DND-41 (cell line): ENCODE data around the gene RPS3.

ENCODE experiments used
- ATAC-seq: fragments of 200-7000 bp; cut with Tn5 transposase; 3 replicates; pipeline ENCODE4 v1.9.1; 2021; ENCODE audit warnings: low read depth; ENCODE audit not compliant: insufficient read depth
- DNase-seq: peaks from one replicate; pipeline ENCODE4 v3.0.0-alpha.2; 2020
- H2AFZ ChIP-seq: 2 replicates; pipeline ENCODE4 v1.6.0; 2012; ENCODE audit warnings: low read depth, low read length
- H3K27ac ChIP-seq: 2 replicates; pipeline ENCODE4 v1.5.1; 2012; ENCODE audit warnings: low read length, inconsistent platforms
- H3K27me3 ChIP-seq: fragments of 200-600 bp; sonication (generic); 2 replicates; pipeline ENCODE4 v1.6.0; 2012; ENCODE audit warnings: low read length, mild to moderate bottlenecking, inconsistent platforms; ENCODE audit not compliant: insufficient read depth, poor library complexity
- H3K36me3 ChIP-seq: 2 replicates; pipeline ENCODE4 v1.5.1; 2012; ENCODE audit warnings: low read length, inconsistent platforms; ENCODE audit not compliant: insufficient read depth
- H3K4me1 ChIP-seq: 2 replicates; pipeline ENCODE4 v1.5.1; 2012; ENCODE audit warnings: mild to moderate bottlenecking, low read length; ENCODE audit not compliant: insufficient read depth
- H3K4me2 ChIP-seq: 2 replicates; pipeline ENCODE4 v1.6.0; 2012; ENCODE audit warnings: mild to moderate bottlenecking, moderate library complexity, low read length, inconsistent platforms; ENCODE audit not compliant: insufficient read depth
- H3K4me3 ChIP-seq, 2 experiments: fragments of 200-600 bp in 1 of 2; shearing (Covaris generic) in 1 of 2; 2 replicates each; pipeline ENCODE4 v1.5.1; 2012 to 2016; ENCODE audit warnings: inconsistent platforms in 2 of 2, low read length in 2 of 2, mild to moderate bottlenecking in 2 of 2, low read depth in 1 of 2, moderate library complexity in 1 of 2
- H3K79me2 ChIP-seq: 2 replicates; pipeline ENCODE4 v1.6.0; 2012; ENCODE audit warnings: low read length, inconsistent platforms; ENCODE audit not compliant: insufficient read depth
- H3K9ac ChIP-seq: 2 replicates; pipeline ENCODE4 v1.6.0; 2012; ENCODE audit warnings: low read depth, mild to moderate bottlenecking, inconsistent platforms, low read length, moderate library complexity
- H3K9me3 ChIP-seq: 2 replicates; pipeline ENCODE4 v1.5.1; 2012; ENCODE audit warnings: low read length, moderate library complexity, mild to moderate bottlenecking, inconsistent platforms; ENCODE audit not compliant: insufficient read depth, severe bottlenecking
- H4K20me1 ChIP-seq: 2 replicates; pipeline ENCODE4 v1.6.0; 2012; ENCODE audit warnings: low read length; ENCODE audit not compliant: insufficient read depth
- EZH2 ChIP-seq: IDR thresholded peaks from 3 replicates; pipeline ENCODE4 v1.6.1; 2012; ENCODE audit warnings: borderline replicate concordance, low read depth, mild to moderate bottlenecking, moderate library complexity, low read length, inconsistent platforms; ENCODE audit not compliant: severe bottlenecking
- TF ChIP-seq, protein P1 (sequence below): IDR thresholded peaks from 2 replicates; pipeline ENCODE4 v1.5.1; 2012; ENCODE audit warnings: borderline replicate concordance, low read length, moderate library complexity, mild to moderate bottlenecking; ENCODE audit not compliant: poor library complexity, severe bottlenecking; ENCODE audit errors: extremely low read depth

The RPS3 gene

DNA sequence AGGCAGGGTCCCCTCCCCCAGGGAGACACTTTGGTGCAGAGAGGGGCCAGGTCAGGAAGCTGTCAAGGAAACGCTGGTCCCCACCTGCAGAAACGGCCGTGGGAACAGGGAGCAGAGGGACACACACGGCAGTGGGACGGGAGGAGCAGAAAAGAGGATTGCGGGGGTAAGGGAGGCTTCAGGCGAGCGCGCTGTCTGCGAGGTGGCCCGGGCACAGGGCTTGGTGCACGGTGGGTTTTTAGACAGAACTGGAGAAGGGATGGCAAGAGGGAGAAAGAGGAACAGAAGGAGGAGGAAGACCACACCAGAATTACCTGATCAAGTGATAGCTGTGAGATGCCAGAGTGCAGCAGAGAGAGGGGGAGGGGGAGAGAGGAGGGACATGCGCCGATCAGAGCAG, 39.7 kb downstream of the RPS3 start:
- H3K27me3 ChIP-seq = no peaks in the 10 kb centered on the region
- H2AFZ ChIP-seq = no peak overlapping the region
- no peaks in the 10 kb centered on the region; the same call in 1 of the 2 replicates for H4K20me1 ChIP-seq
- H3K36me3 ChIP-seq = no peaks in the 10 kb centered on the region
- H3K9ac ChIP-seq = no peak overlapping the region
- ATAC-seq = no peak
- H3K79me2 ChIP-seq = no peaks in the 10 kb centered on the region
- no peak for DNase-seq
- H3K4me3 ChIP-seq = no peak overlapping the region
- TF ChIP-seq EZH2 = no peak
- TF ChIP-seq, protein P1, sequence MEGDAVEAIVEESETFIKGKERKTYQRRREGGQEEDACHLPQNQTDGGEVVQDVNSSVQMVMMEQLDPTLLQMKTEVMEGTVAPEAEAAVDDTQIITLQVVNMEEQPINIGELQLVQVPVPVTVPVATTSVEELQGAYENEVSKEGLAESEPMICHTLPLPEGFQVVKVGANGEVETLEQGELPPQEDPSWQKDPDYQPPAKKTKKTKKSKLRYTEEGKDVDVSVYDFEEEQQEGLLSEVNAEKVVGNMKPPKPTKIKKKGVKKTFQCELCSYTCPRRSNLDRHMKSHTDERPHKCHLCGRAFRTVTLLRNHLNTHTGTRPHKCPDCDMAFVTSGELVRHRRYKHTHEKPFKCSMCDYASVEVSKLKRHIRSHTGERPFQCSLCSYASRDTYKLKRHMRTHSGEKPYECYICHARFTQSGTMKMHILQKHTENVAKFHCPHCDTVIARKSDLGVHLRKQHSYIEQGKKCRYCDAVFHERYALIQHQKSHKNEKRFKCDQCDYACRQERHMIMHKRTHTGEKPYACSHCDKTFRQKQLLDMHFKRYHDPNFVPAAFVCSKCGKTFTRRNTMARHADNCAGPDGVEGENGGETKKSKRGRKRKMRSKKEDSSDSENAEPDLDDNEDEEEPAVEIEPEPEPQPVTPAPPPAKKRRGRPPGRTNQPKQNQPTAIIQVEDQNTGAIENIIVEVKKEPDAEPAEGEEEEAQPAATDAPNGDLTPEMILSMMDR = no peak
- H3K27ac ChIP-seq = no peak overlapping the region
- H3K4me2 ChIP-seq = no peak overlapping the region
- H3K9me3 ChIP-seq = no peaks in the 10 kb centered on the region
- H3K4me1 ChIP-seq = no peaks in the 10 kb centered on the region

DNA sequence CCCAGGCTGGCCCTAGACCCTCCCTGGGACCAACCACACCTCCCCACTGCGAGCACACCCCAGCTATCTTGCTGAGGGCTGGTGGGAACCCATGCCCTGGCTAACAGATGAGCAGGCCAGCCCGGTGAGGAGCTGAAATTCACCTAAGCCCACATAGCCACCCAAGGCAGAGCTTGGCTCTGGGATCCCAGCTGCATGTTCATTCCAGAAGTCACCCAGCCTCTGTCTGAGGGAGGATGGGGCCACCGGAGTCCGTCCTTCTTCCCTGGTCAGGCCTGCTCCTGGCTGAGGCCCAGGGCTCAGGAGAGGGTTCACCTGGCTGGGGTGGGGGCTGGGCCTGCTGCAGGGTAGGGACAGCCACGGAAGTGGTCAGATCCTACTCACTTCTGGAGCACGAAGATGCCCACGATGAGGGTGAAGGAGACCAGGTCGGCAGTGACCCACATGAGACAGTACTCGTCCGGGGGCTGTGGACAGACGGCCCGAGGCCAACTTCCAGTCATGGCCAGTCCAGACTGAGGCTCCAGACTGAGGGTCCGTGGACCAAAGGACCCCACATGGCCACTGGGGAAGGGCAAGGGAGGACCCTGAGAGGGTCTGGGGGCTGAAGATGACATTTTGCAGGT, 40.3 kb downstream of the RPS3 start:
- DNase-seq (no peak), ATAC-seq (no peak)
- no peak overlapping the region for H2AFZ ChIP-seq
- TF ChIP-seq, protein P1 = no peak
- TF ChIP-seq EZH2 = no peak
- no peak overlapping the region for H3K9ac ChIP-seq
- H3K79me2 ChIP-seq = no peaks in the 10 kb centered on the region
- no peaks in the 10 kb centered on the region for H3K9me3 ChIP-seq
- no peak overlapping the region for H3K4me2 ChIP-seq
- no peaks in the 10 kb centered on the region for H3K27me3 ChIP-seq
- no peak overlapping the region for H3K4me3 ChIP-seq
- no peaks in the 10 kb centered on the region; the same call in 1 of the 2 replicates for H4K20me1 ChIP-seq
- H3K27ac ChIP-seq = no peak overlapping the region
- no peaks in the 10 kb centered on the region for H3K4me1 ChIP-seq
- no peaks in the 10 kb centered on the region for H3K36me3 ChIP-seq

DNA sequence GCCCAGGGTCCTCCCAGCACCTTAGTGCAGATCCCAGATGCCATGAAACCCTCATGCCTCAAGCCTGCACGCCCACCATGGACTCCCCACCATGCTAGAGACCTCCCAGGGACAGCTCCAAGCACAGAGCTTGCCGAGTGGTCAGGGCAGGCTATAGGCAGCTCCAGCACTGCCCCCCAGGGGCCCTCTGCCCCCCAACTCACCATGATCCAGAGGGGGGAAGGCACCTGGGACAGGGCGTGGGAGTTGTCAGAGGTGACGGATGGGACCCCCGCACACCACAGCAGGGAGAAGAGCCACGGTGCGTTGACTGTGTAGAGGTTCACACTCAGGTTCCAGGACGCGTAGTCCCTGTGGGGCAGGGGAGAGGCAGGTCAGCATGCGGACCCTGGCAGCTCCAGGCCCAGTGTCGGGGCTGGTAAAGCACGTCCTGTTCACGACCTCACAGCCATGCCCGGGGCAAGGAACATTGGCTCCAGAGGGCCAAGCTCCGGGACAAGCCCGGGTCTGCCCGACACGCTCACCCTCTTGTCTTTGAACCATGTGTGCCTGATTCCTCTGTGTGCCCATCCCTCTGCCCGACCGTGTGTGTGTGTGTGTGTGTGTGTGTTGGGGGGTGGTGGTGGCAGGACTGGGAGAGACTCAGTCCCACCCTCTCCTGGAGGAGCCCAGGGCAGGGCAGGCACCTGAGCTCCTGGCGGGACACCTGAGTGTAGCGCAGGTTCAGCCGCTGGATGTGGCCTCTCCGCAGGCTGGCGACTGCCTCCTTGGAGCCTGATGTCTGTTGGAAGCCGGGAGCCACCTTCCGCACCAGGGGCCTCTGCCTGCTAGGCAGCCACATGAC, 41.9 kb downstream of the RPS3 start:
- no peak overlapping the region for H3K4me3 ChIP-seq
- H3K9ac ChIP-seq = no peak overlapping the region
- H3K4me2 ChIP-seq = no peak overlapping the region

More for the DNA sequence above, 41.9 kb downstream of the RPS3 start:
- H3K36me3 ChIP-seq = no peaks in the 10 kb centered on the region
- no peaks in the 10 kb centered on the region for H3K9me3 ChIP-seq
- no peak overlapping the region for H3K27ac ChIP-seq
- H3K27me3 ChIP-seq = no peaks in the 10 kb centered on the region
- no peaks in the 10 kb centered on the region for H3K4me1 ChIP-seq
- no peak for DNase-seq
- no peak for ATAC-seq
- no peak overlapping the region for H2AFZ ChIP-seq
- TF ChIP-seq, protein P1 = no peak
- TF ChIP-seq EZH2 = no peak
- no peaks in the 10 kb centered on the region for H3K79me2 ChIP-seq
- no peaks in the 10 kb centered on the region; the same call in 1 of the 2 replicates for H4K20me1 ChIP-seq
